K562 (cell line): Measurements from ENCODE around the gene TTYH2. TPM values are rescaled to one million over a fixed set of nuclear protein-coding genes. Genes with fewer than 3 reads are reported as not detected.
"Not testable (repeated sequence)": the region's sequence is repeated elsewhere in the genome, so short reads cannot be mapped to it uniquely, and the experiment has no call there.

Experiments
- ATAC-seq: fragments of 200-7000 bp; cut with Tn5 transposase; 3 replicates; pipeline ENCODE4 v1.9.1; 2020; ENCODE audit warnings: moderate library complexity
- BruUV-seq: library from RNA; stranded (reverse); fragments of 400-500 nt; replicated peaks from 2 replicates; lab custom pipeline; 2021; lab: Mats Ljungman, UMichigan
- CTCF ChIA-PET: fragments of 300-600 bp; formaldehyde crosslinking; extraction: SDS; loops from one replicate; lab custom pipeline; 2021; ENCODE audit warnings: low intra/inter-chr PET ratio; lab: Yijun Ruan, JAX
- POLR2A ChIA-PET: fragments of 300-600, 350-650 bp; sonication (Branson Sonifier 250); formaldehyde crosslinking; extraction: SDS; loops from one replicate; lab custom pipeline; 2021; ENCODE audit warnings: antibody characterized with exemption, inconsistent platforms; lab: Yijun Ruan, JAX
- DNase-seq, 4 experiments: peaks; one replicate each; pipeline versions ENCODE4 v3.0.0 to v3.0.0-alpha.2; 2011 to 2018; ENCODE audit warnings: low spot score in 3 of 4, mixed read lengths in 3 of 4; ENCODE audit errors: extremely low read depth in 1 of 4
- FAIRE-seq: peaks from 2 replicates; lab custom pipeline; 2011; peaks lifted over from hg19 to GRCh38; lab: Jason Lieb, UNC
- H2AFZ ChIP-seq: 2 replicates; pipeline ENCODE4 v1.6.0; 2011; ENCODE audit warnings: low read depth, low read length, control low read depth, inconsistent platforms
- H3K27ac ChIP-seq: fragments of 200-600 bp; 3 replicates; pipeline ENCODE4 v1.8.0; 2011; ENCODE audit warnings: low read depth, mild to moderate bottlenecking, control low read depth, inconsistent platforms, low read length, moderate library complexity, mixed read lengths; ENCODE audit errors: extremely low read depth
- H3K27me3 ChIP-seq, 2 experiments: fragments of 300-600 bp in 1 of 2; 2 replicates in 1 of 2; 3 replicates in 1 of 2; pipeline versions ENCODE4 v1.6.0 to v1.8.0; 2011; ENCODE audit warnings: inconsistent platforms in 2 of 2, low read length in 2 of 2, mild to moderate bottlenecking in 1 of 2, mixed read lengths in 1 of 2, moderate library complexity in 1 of 2; ENCODE audit not compliant: control insufficient read depth in 2 of 2, insufficient read depth in 2 of 2
- H3K36me3 ChIP-seq: fragments of 300-600 bp; 3 replicates; pipeline ENCODE4 v1.8.0; 2011; ENCODE audit warnings: mild to moderate bottlenecking, low read length, inconsistent platforms; ENCODE audit not compliant: control insufficient read depth, insufficient read depth
- H3K4me1 ChIP-seq, 2 experiments: fragments of 200-600 bp in 1 of 2; replicated peaks in 1 of 2; 2 replicates in 1 of 2; 3 replicates in 1 of 2; pipeline versions ENCODE4 v1.5.1 to v1.8.0; 2011; ENCODE audit warnings: inconsistent platforms in 2 of 2, low read length in 2 of 2, mild to moderate bottlenecking in 1 of 2, mixed read lengths in 1 of 2, moderate library complexity in 1 of 2; ENCODE audit not compliant: control insufficient read depth in 2 of 2, insufficient read depth in 2 of 2
- H3K4me2 ChIP-seq: 2 replicates; pipeline ENCODE4 v1.6.1; 2011; ENCODE audit warnings: low read length, control low read depth, inconsistent platforms, mixed read lengths; ENCODE audit not compliant: insufficient read depth
- H3K4me3 ChIP-seq: fragments of 200-600 bp; sonication (generic), shearing (Covaris generic); 2 replicates; pipeline ENCODE4 v1.5.1; 2016; ENCODE audit warnings: control low read depth, inconsistent platforms
- H3K79me2 ChIP-seq: fragments of 200-600 bp; 3 replicates; pipeline ENCODE4 v1.8.0; 2011; ENCODE audit warnings: low read length, inconsistent platforms; ENCODE audit not compliant: control insufficient read depth, insufficient read depth
- H3K9ac ChIP-seq, 2 experiments: 2 replicates each; pipeline versions ENCODE4 v1.6.0 to v1.6.1; 2011; ENCODE audit warnings: low read depth in 2 of 2, low read length in 2 of 2, control low read depth in 1 of 2, inconsistent platforms in 1 of 2, mild to moderate bottlenecking in 1 of 2, mixed read lengths in 1 of 2; ENCODE audit not compliant: insufficient read depth in 1 of 2
- H3K9me1 ChIP-seq: one replicate; pipeline ENCODE4 v1.6.0; 2011; ENCODE audit warnings: inconsistent platforms, mild to moderate bottlenecking, low read length, moderate library complexity; ENCODE audit not compliant: control insufficient read depth, insufficient read depth
- H3K9me3 ChIP-seq: replicated peaks from 2 replicates; pipeline ENCODE4 v1.5.1; 2011; ENCODE audit warnings: low read depth, low read length, inconsistent platforms; ENCODE audit not compliant: control insufficient read depth, insufficient read depth
- H4K20me1 ChIP-seq: replicated peaks from 2 replicates; pipeline ENCODE4 v1.6.1; 2011; ENCODE audit warnings: low read length, inconsistent platforms, mixed read lengths; ENCODE audit not compliant: control insufficient read depth, insufficient read depth
- CBFA2T2 ChIP-seq: fragments of 450-650 bp; conservative IDR thresholded peaks from 2 replicates; pipeline ENCODE4 v1.6.1; 2017; ENCODE audit warnings: mild to moderate bottlenecking
- CEBPB ChIP-seq: fragments of 450-650 bp; IDR thresholded peaks from 2 replicates; pipeline ENCODE4 v1.6.1; 2016; ENCODE audit warnings: missing genetic modification characterization, missing compliant biosample characterization
- JUND ChIP-seq, 2 experiments: IDR thresholded peaks; 2 replicates in 1 of 2; 3 replicates in 1 of 2; pipeline ENCODE4 v1.6.1; 2011; ENCODE audit warnings: borderline replicate concordance in 2 of 2, low read depth in 2 of 2, low read length in 2 of 2, improper control_type of control experiment in 1 of 2, missing biosample characterization in 1 of 2, missing genetic modification characterization in 1 of 2, missing genetic modification reagents in 1 of 2
- SRSF1 ChIP-seq: fragments of 200-400 bp; formaldehyde crosslinking; IDR thresholded peaks from 2 replicates; pipeline ENCODE4 v1.6.1; 2017; ENCODE audit warnings: mild to moderate bottlenecking, low read depth, low read length, moderate library complexity
- TOE1 ChIP-seq, 2 experiments: fragments of 450-650 bp in 1 of 2; sonication (generic) in 1 of 2; formaldehyde crosslinking in 1 of 2; IDR thresholded peaks; 2 replicates each; pipeline versions ENCODE4 v1.7.1 to v1.8.0; 2016 to 2022; ENCODE audit warnings: borderline replicate concordance in 2 of 2, mild to moderate bottlenecking in 2 of 2, antibody characterized with exemption in 1 of 2, inconsistent platforms in 1 of 2, low read depth in 1 of 2, missing genetic modification reagents in 1 of 2, moderate library complexity in 1 of 2
- ZNF134 ChIP-seq: fragments of 250-450 bp; sonication (Bioruptor Pico); conservative IDR thresholded peaks from 2 replicates; pipeline ENCODE4 v1.4.0; 2020
- ZNF644 ChIP-seq: fragments of 200-800 bp; sonication (Bioruptor generic); IDR thresholded peaks from 2 replicates; pipeline ENCODE4 v1.6.1; 2016; ENCODE audit warnings: low read depth, missing genetic modification characterization, missing compliant biosample characterization
- WGBS: fragments of 100-300 bp; shearing (Covaris generic); methylation state at CpG from one replicate; pipeline ENCODE4 v1.1.6; 2016; ENCODE audit warnings: low coverage, mixed read lengths; ENCODE audit not compliant: insufficient coverage; ENCODE audit errors: missing lambda C conversion rate; 5-methylcytosine and 5-hydroxymethylcytosine counted together
- in situ Hi-C: fragments of 300-500 bp; cut with MboI; formaldehyde crosslinking; loops from 4 replicates; pipeline ENCODE4 v1.15.0; 2018; ENCODE audit warnings: inconsistent platforms, mixed read lengths
- intact Hi-C: fragments of 100-400 bp; cut with micrococcal nuclease; formaldehyde crosslinking; loops from 2 replicates; pipeline ENCODE4 v1.14.2; 2022
- polyA plus RNA-seq, 8 experiments: library from polyadenylated mRNA; depleted of rRNA in 4 of 8; stranded (reverse) in 5 of 8; unstranded in 3 of 8; fragments of >200 nt; fragmentation: Nextera tagmentation in 2 of 8; fragmentation: Illumina TruSeq in 1 of 8; extraction: Ambion mirVana in 2 of 8; extraction: Trizol in 1 of 8; gene quantifications; 2 replicates each; pipeline versions ENCODE4 v1.2.1 to v1.2.3, GENCODE V29; 2011 to 2014; ENCODE audit warnings: inconsistent platforms in 1 of 8, missing spikeins in 1 of 8
- total RNA-seq, 7 experiments: library from RNA; depleted of rRNA in 6 of 7; stranded (reverse); fragments of >200 nt in 6 of 7; fragmentation: Illumina TruSeq in 2 of 7; extraction: Trizol in 2 of 7; gene quantifications; 2 replicates each; pipeline versions ENCODE4 v1.2.1 to v1.2.3, GENCODE V29; 2011 to 2021; ENCODE audit warnings: low replicate concordance in 1 of 7

TTYH2 gene
- total and polyA plus RNA-seq, 9 of the 15 experiments (the other 6 are each of a cell fraction or from before 2014, with no cell fraction given): 0.03 to 2.0 (median 0.91) TPM

- peaks cover 15% of the 10 kb centered on the region for H4K20me1 ChIP-seq
- H3K4me1 ChIP-seq, intact Hi-C loops, in situ Hi-C loops, CTCF ChIA-PET, H3K36me3 ChIP-seq, FAIRE-seq, H3K4me3 ChIP-seq, H3K4me2 ChIP-seq, ATAC-seq, H3K27ac ChIP-seq, H3K79me2 ChIP-seq, H2AFZ ChIP-seq, BruUV-seq, H3K9me1 ChIP-seq, DNase-seq, H3K9ac ChIP-seq, H3K9me3 ChIP-seq: not testable (repeated sequence)
- peak; percentile 66; the same call in 1 of the 2 replicates for TF ChIP-seq ZNF134 (CRISPR knock-in tag)
- POLR2A ChIA-PET: interaction anchor here (1.1 kb wide), 1 partner anchor 660 kb away, joined by 3 read pairs; no protein-coding TSS in a partner anchor
- peaks cover 0 to 38% of the 10 kb centered on the region in 2 experiments; a peak in 3 of 5 replicates for H3K27me3 ChIP-seq
- WGBS: 1% methylated on average over 4 of the region's 4 CpGs
These were observed 24.7 kb upstream of the TTYH2 start for GRCh38 chr17:74188687-74189086.

- WGBS: 0% methylated on average over 2 of the region's 2 CpGs
- Histone ChIP-seq H3K9me3 (no peaks in the 10 kb centered on the region), H2AFZ (no peak overlapping the region), H3K4me3 (no peak overlapping the region), H3K79me2 (no peaks in the 10 kb centered on the region), H3K4me1 (no peaks in the 10 kb centered on the region), H3K9ac (no peak overlapping the region), H3K9me1 (no peaks in the 10 kb centered on the region), H3K27ac (no peak overlapping the region), H3K4me2 (no peak overlapping the region), H3K36me3 (no peaks in the 10 kb centered on the region), H3K27me3 (peaks cover 12 to 49% of the 10 kb centered on the region in 2 experiments; a peak in 4 of 5 replicates), H4K20me1 (peaks cover 20% of the 10 kb centered on the region)
- BruUV-seq: no TSS peak
- FAIRE-seq: peak; percentile 93
- CTCF ChIA-PET: no interaction called here
- ATAC-seq: peak; percentile 99
- POLR2A ChIA-PET: interaction anchor here (1.0 to 1.7 kb wide), 2 partner anchors 9 to 14 kb away, joined by 3 to 12 read pairs; partner anchors contain the start of gene RPL38
- DNase-seq: peak; percentile 41 to 84 (median 80)
- intact Hi-C loops (no loop called here), in situ Hi-C loops (no loop called here)
- TF ChIP-seq ZNF644 (tag) (no peak), CEBPB (tag) (no peak), SRSF1 (no peak), JUND (IDR thresholded peaks at IDR 0.05; ENCODE audit: borderline replicate concordance, low read depth, low read length) (0 out of 2 replicates have a peak, but pooled peaks have one; percentile 7), JUND (tag; IDR thresholded peaks at IDR 0.05; ENCODE audit: borderline replicate concordance, low read depth, low read length) (no peak), CBFA2T2 (peak; percentile 43), TOE1 (IDR thresholded peaks at IDR 0.05; ENCODE audit: borderline replicate concordance) (peak; percentile 67; the same call in 1 of the 2 replicates), TOE1 (CRISPR knock-in tag; IDR thresholded peaks at IDR 0.05; ENCODE audit: borderline replicate concordance, low read depth) (no peak)
These were observed 23.2 kb upstream of the TTYH2 start for GRCh38 chr17:74190154-74190553.
